HCT116 (cell line): Measurements from ENCODE around the gene NKX1-1. TPM values are rescaled to one million over a fixed set of nuclear protein-coding genes. Genes with fewer than 3 reads are reported as not detected.
A peak's percentile ranks its signal among the peaks of the same experiment; 100 is the strongest.

ENCODE experiments used
- ATAC-seq: fragments of 200-7000 bp; cut with Tn5 transposase; 2 replicates; pipeline ENCODE4 v1.9.1; 2020; ENCODE audit warnings: mild to moderate bottlenecking, moderate library complexity
- BruUV-seq: library from RNA; stranded (reverse); fragments of 400-500 nt; replicated peaks from 2 replicates; lab custom pipeline; 2021; lab: Mats Ljungman, UMichigan
- CTCF ChIA-PET: fragments of 300-600 bp; sonication (Branson Sonifier 250); formaldehyde crosslinking; loops from one replicate; lab custom pipeline; 2021; ENCODE audit warnings: antibody characterized with exemption; lab: Charles Lee
- POLR2A ChIA-PET: fragments of 300-600, 350-600 bp; sonication (Branson Sonifier 250); formaldehyde crosslinking; loops from one replicate; lab custom pipeline; 2021; ENCODE audit warnings: antibody characterized with exemption; lab: Charles Lee
- RAD21 ChIA-PET, 2 experiments: fragments of 300-600 bp; sonication (Branson Sonifier 250); formaldehyde crosslinking; loops; one replicate each; lab custom pipeline; 2023; ENCODE audit warnings: low total read pairs in 2 of 2; ENCODE audit not compliant: uncharacterized antibody in 2 of 2, unreplicated experiment in 2 of 2, low non-redundant PET in 1 of 2; lab: Charles Lee
- DNase-seq: peaks from one replicate; pipeline ENCODE4 v3.0.0-alpha.2; 2010; ENCODE audit warnings: low read depth, low spot score
- H2AFZ ChIP-seq: fragments of 200-600 bp; shearing (Covaris generic), sonication (generic); 2 replicates; pipeline ENCODE4 v1.6.1; 2017; ENCODE audit warnings: low read depth, mixed run types, mixed read lengths, antibody characterized with exemption, low read length; ENCODE audit not compliant: poor library complexity, severe bottlenecking
- H3K27ac ChIP-seq: 2 replicates; pipeline ENCODE4 v1.5.1; 2012; ENCODE audit warnings: low read depth, low read length
- H3K27me3 ChIP-seq: fragments of 200-600 bp; sonication (generic); 2 replicates; pipeline ENCODE4 v1.6.1; 2016; ENCODE audit warnings: mixed run types, low read length, mixed read lengths; ENCODE audit not compliant: insufficient read depth
- H3K36me3 ChIP-seq, 2 experiments: fragments of 200-500 bp in 1 of 2; fragments of 200-600 bp in 1 of 2; sonication (Bioruptor generic) in 1 of 2; sonication (generic) in 1 of 2; 2 replicates each; pipeline versions ENCODE4 v1.5.1 to v1.6.1; 2014 to 2016; ENCODE audit warnings: low read length in 2 of 2, inconsistent platforms in 1 of 2, mixed read lengths in 1 of 2, mixed run types in 1 of 2; ENCODE audit not compliant: insufficient read depth in 2 of 2, control insufficient read depth in 1 of 2
- H3K4me1 ChIP-seq, 2 experiments: fragments of 200-600 bp in 1 of 2; sonication (generic) in 1 of 2; 2 replicates each; pipeline versions ENCODE4 v1.5.1 to v1.6.1; 2012 to 2017; ENCODE audit warnings: low read length in 2 of 2, inconsistent platforms in 1 of 2, mild to moderate bottlenecking in 1 of 2, mixed read lengths in 1 of 2, mixed run types in 1 of 2, moderate library complexity in 1 of 2; ENCODE audit not compliant: insufficient read depth in 2 of 2, control insufficient read depth in 1 of 2
- H3K4me2 ChIP-seq: fragments of 200-600 bp; sonication (generic); 2 replicates; pipeline ENCODE4 v1.6.1; 2017; ENCODE audit warnings: mixed run types, low read length, mixed read lengths
- H3K4me3 ChIP-seq, 2 experiments: fragments of 200-600 bp in 1 of 2; sonication (generic) in 1 of 2; replicated peaks in 1 of 2; 2 replicates each; pipeline ENCODE4 v1.5.1; 2011 to 2016; ENCODE audit warnings: low read length in 2 of 2, control low read depth in 1 of 2, low read depth in 1 of 2, mild to moderate bottlenecking in 1 of 2, mixed read lengths in 1 of 2, mixed run types in 1 of 2
- H3K79me2 ChIP-seq: fragments of 200-600 bp; sonication (generic); 2 replicates; pipeline ENCODE4 v1.6.1; 2017; ENCODE audit warnings: mild to moderate bottlenecking, mixed run types, low read length, moderate library complexity, mixed read lengths; ENCODE audit not compliant: insufficient read depth
- H3K9ac ChIP-seq: fragments of 200-600 bp; sonication (generic); 2 replicates; pipeline ENCODE4 v1.6.1; 2016; ENCODE audit warnings: low read length, mixed read lengths
- H3K9me2 ChIP-seq: fragments of 200-600 bp; sonication (generic), shearing (Covaris generic); 2 replicates; pipeline ENCODE4 v1.6.1; 2017; ENCODE audit warnings: mixed run types, mild to moderate bottlenecking, moderate library complexity; ENCODE audit not compliant: insufficient read depth
- H3K9me3 ChIP-seq, 2 experiments: fragments of 200-500 bp in 1 of 2; fragments of 200-600 bp in 1 of 2; sonication (Bioruptor generic) in 1 of 2; sonication (generic) in 1 of 2; 2 replicates each; pipeline ENCODE4 v1.6.1; 2014 to 2017; ENCODE audit warnings: low read length in 2 of 2, mixed read lengths in 2 of 2, inconsistent platforms in 1 of 2, low read depth in 1 of 2, mild to moderate bottlenecking in 1 of 2, mixed run types in 1 of 2, moderate library complexity in 1 of 2; ENCODE audit not compliant: control insufficient read depth in 1 of 2, insufficient read depth in 1 of 2
- H4K20me1 ChIP-seq: fragments of 200-600 bp; sonication (generic), shearing (Covaris generic); 2 replicates; pipeline ENCODE4 v1.6.1; 2017; ENCODE audit warnings: mixed run types, mild to moderate bottlenecking, moderate library complexity; ENCODE audit not compliant: insufficient read depth
- ATF3 ChIP-seq: IDR thresholded peaks from 2 replicates; pipeline ENCODE4 v1.6.1; 2012
- CEBPB ChIP-seq: IDR thresholded peaks from 2 replicates; pipeline ENCODE4 v1.6.1; 2012; ENCODE audit warnings: low read depth
- CTCF ChIP-seq, 3 experiments: fragments of 200-600 bp in 1 of 3; sonication (generic) in 1 of 3; IDR thresholded peaks in 2 of 3; conservative IDR thresholded peaks in 1 of 3; 2 replicates each; pipeline ENCODE4 v1.5.1; 2012 to 2017; ENCODE audit warnings: low read depth in 2 of 3, low read length in 2 of 3, antibody characterized with exemption in 1 of 3, borderline replicate concordance in 1 of 3, control low read depth in 1 of 3, mild to moderate bottlenecking in 1 of 3, mixed read lengths in 1 of 3, mixed run types in 1 of 3, moderate library complexity in 1 of 3; ENCODE audit not compliant: insufficient read depth in 1 of 3
- EGR1 ChIP-seq: IDR thresholded peaks from 2 replicates; pipeline ENCODE4 v1.6.1; 2012; ENCODE audit warnings: low read depth
- EZH2phosphoT487 ChIP-seq: fragments of 200-600 bp; IDR thresholded peaks from 2 replicates; pipeline ENCODE4 v1.6.1; 2018; ENCODE audit warnings: antibody characterized with exemption, borderline replicate concordance
- FOSL1 ChIP-seq: IDR thresholded peaks from 2 replicates; pipeline ENCODE4 v1.6.1; 2012; ENCODE audit warnings: low read depth
- JUND ChIP-seq: IDR thresholded peaks from 2 replicates; pipeline ENCODE4 v1.6.1; 2012
- MAX ChIP-seq: IDR thresholded peaks from 2 replicates; pipeline ENCODE4 v1.6.1; 2012
- RAD21 ChIP-seq: IDR thresholded peaks from 2 replicates; pipeline ENCODE4 v1.6.1; 2012; ENCODE audit warnings: low read depth, mild to moderate bottlenecking
- SP1 ChIP-seq: IDR thresholded peaks from 2 replicates; pipeline ENCODE4 v1.6.1; 2012; ENCODE audit warnings: low read depth
- TCF7L2 ChIP-seq: IDR thresholded peaks from 2 replicates; pipeline ENCODE4 v1.7.0; 2011; ENCODE audit warnings: borderline replicate concordance, inconsistent platforms; ENCODE audit not compliant: insufficient read depth, insufficient read length; ENCODE audit errors: extremely low read depth
- ZBTB33 ChIP-seq: IDR thresholded peaks from 2 replicates; pipeline ENCODE4 v1.6.1; 2011; ENCODE audit warnings: mild to moderate bottlenecking, low read length, moderate library complexity; ENCODE audit not compliant: insufficient replicate concordance; ENCODE audit errors: extremely low read depth
- ZNF274 ChIP-seq: fragments of 200-500 bp; sonication (Bioruptor generic); IDR thresholded peaks from 2 replicates; pipeline ENCODE4 v1.6.1; 2014; ENCODE audit warnings: mild to moderate bottlenecking, low read depth, low read length, inconsistent platforms
- intact Hi-C: fragments of 100-400 bp; cut with micrococcal nuclease; formaldehyde crosslinking; loops from 2 replicates; pipeline ENCODE4 v1.10.0; 2022
- total RNA-seq: library from RNA; stranded (reverse); gene quantifications from one replicate; pipeline ENCODE4 v1.2.1, GENCODE V29; 2021; ENCODE audit not compliant: unreplicated experiment

NKX1-1 gene
- total RNA-seq, 1 experiment from 2014 or later = not detected

GRCh38 chr4:1376841-1377605 lies 29.2 kb downstream of the NKX1-1 start:
- H3K36me3 ChIP-seq = no peaks in the 10 kb centered on the region; a peak in 1 of 4 replicates
- no peaks in the 10 kb centered on the region for H3K9me3 ChIP-seq
- TF ChIP-seq RAD21 = 0 out of 2 replicates have a peak, but pooled peaks have one; percentile 8
- no peak for TF ChIP-seq JUND
- H3K4me1 ChIP-seq = no peaks in the 10 kb centered on the region
- H3K4me2 ChIP-seq = no peak overlapping the region
- no peak overlapping the region for H3K9ac ChIP-seq
- intact Hi-C loops = no loop called here
- RAD21 ChIA-PET = no interaction called here
- POLR2A ChIA-PET = no interaction called here
- BruUV-seq = no TSS peak
- H3K4me3 ChIP-seq = no peak overlapping the region
- no peak overlapping the region for H3K27ac ChIP-seq
- H3K27me3 ChIP-seq = no peaks in the 10 kb centered on the region
- ATAC-seq (peak; percentile 41; the same call in 1 of the 2 replicates), DNase-seq (no peak)
- no peaks in the 10 kb centered on the region for H4K20me1 ChIP-seq
- no peak overlapping the region for H2AFZ ChIP-seq
- H3K79me2 ChIP-seq = no peaks in the 10 kb centered on the region
- H3K9me2 ChIP-seq = no peaks in the 10 kb centered on the region
- CTCF ChIA-PET = no interaction called here

- DNase-seq = no peak
- ChIA-PET RAD21 (no interaction called here), POLR2A (no interaction called here), CTCF (no interaction called here)
- no peak overlapping the region for H3K9ac ChIP-seq
- H3K9me3 ChIP-seq = no peaks in the 10 kb centered on the region
- BruUV-seq = no TSS peak
- H3K27me3 ChIP-seq = no peaks in the 10 kb centered on the region
- no peak overlapping the region for H3K4me3 ChIP-seq
- no peaks in the 10 kb centered on the region for H3K79me2 ChIP-seq
- no peak for ATAC-seq
- no peaks in the 10 kb centered on the region; a peak in 1 of 4 replicates for H3K36me3 ChIP-seq
- no peaks in the 10 kb centered on the region for H3K9me2 ChIP-seq
- H3K27ac ChIP-seq = no peak overlapping the region
- no peaks in the 10 kb centered on the region for H3K4me1 ChIP-seq
- H4K20me1 ChIP-seq = no peaks in the 10 kb centered on the region
- intact Hi-C loops = no loop called here
- no peak overlapping the region for H3K4me2 ChIP-seq
- no peak for TF ChIP-seq CEBPB
- TF ChIP-seq FOSL1 = no peak
- no peak for TF ChIP-seq ZNF274
- TF ChIP-seq TCF7L2 = no peak
- TF ChIP-seq ATF3 = no peak
- TF ChIP-seq MAX = no peak
- no peak for TF ChIP-seq EGR1
- TF ChIP-seq EZH2phosphoT487 = no peak
- no peak for TF ChIP-seq CTCF (IDR thresholded peaks at IDR 0.05 in 2 of 3, conservative IDR thresholded peaks at IDR 0.05 in 1 of 3; ENCODE audit: borderline replicate concordance in 1 of 3, insufficient read depth in 1 of 3, low read depth in 2 of 3, low read length in 2 of 3)
- no peak for TF ChIP-seq SP1
- TF ChIP-seq ZBTB33 = no peak
- H2AFZ ChIP-seq = no peak overlapping the region
Observed at GRCh38 chr4:1376391-1376840, 29.8 kb downstream of the NKX1-1 start.
